Activated naive CD8-positive, alpha-beta T cell treated with anti-CD3 and anti-CD28 coated beads, Interleukin-2, amount 10 ng/mL, durations not matched to agents 7 days and 5 days (primary cell): Measurements from ENCODE around the gene GINS3. TPM values are rescaled to one million over a fixed set of nuclear protein-coding genes. Genes with fewer than 3 reads are reported as not detected.

Source experiments
- ATAC-seq: fragments of 150-1000 bp; cut with Tn5 transposase; one replicate; pipeline ENCODE4 v1.10.0; 2021; ENCODE audit warnings: low read depth, moderate library complexity
- POLR2A ChIA-PET: fragments of 350-600 bp; sonication (Branson Sonifier 250); formaldehyde crosslinking; loops from one replicate; lab custom pipeline; 2021; ENCODE audit warnings: antibody characterized with exemption; lab: Charles Lee
- DNase-seq: peaks from one replicate; pipeline ENCODE4 v3.0.0; 2021
- H3K27ac Mint-ChIP-seq: one replicate; pipeline ENCODE4 v1.8.0; 2022; ENCODE audit warnings: mild to moderate bottlenecking, mixed read lengths
- H3K27me3 Mint-ChIP-seq: one replicate; pipeline ENCODE4 v1.8.0; 2022; ENCODE audit warnings: mild to moderate bottlenecking, moderate library complexity, mixed read lengths
- H3K36me3 Mint-ChIP-seq: one replicate; pipeline ENCODE4 v1.8.0; 2021; ENCODE audit warnings: mild to moderate bottlenecking, mixed read lengths
- H3K4me1 Mint-ChIP-seq: one replicate; pipeline ENCODE4 v1.8.0; 2021; ENCODE audit warnings: mixed read lengths
- H3K4me3 Mint-ChIP-seq: one replicate; pipeline ENCODE4 v1.8.0; 2022; ENCODE audit warnings: mild to moderate bottlenecking, moderate library complexity, mixed read lengths
- H3K9me3 Mint-ChIP-seq: one replicate; pipeline ENCODE4 v1.8.0; 2021; ENCODE audit warnings: mixed read lengths
- total RNA-seq, 2 experiments: library from RNA; stranded (reverse); gene quantifications; one replicate each; pipeline ENCODE4 v1.2.3, GENCODE V29; 2021

Gene GINS3
- total RNA-seq, 2 experiments from 2014 or later = 10.2 to 11.1 TPM

DNA sequence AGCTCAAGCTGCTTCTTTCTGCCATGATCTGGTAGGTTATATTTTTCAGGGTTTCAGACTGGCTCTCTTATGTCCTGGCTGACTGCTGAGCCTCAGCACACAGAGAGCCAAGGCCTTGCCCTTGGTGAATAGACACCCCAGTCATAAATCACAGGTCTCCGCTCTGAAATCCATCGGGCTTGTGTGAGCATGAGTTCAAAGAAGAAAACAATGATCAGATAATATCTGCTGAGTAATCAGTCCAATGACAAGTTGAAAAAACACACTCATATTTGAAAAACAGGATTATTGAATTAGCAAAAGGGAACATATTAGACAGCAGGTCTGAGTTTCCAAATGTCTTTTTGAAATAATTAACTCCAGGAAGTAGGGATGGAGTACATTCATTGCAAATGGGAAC, 56.6 kb downstream of the GINS3 start:
- DNase-seq = no peak
- H3K36me3 Mint-ChIP-seq = no peaks in the 10 kb centered on the region
- peaks cover 35% of the 10 kb centered on the region for H3K27me3 Mint-ChIP-seq
- no peaks in the 10 kb centered on the region for H3K9me3 Mint-ChIP-seq
- H3K4me3 Mint-ChIP-seq = no peak overlapping the region
- no peak for ATAC-seq
- peaks cover 8% of the 10 kb centered on the region for H3K4me1 Mint-ChIP-seq
- POLR2A ChIA-PET = no interaction called here
- H3K27ac Mint-ChIP-seq = no peak overlapping the region

DNA sequence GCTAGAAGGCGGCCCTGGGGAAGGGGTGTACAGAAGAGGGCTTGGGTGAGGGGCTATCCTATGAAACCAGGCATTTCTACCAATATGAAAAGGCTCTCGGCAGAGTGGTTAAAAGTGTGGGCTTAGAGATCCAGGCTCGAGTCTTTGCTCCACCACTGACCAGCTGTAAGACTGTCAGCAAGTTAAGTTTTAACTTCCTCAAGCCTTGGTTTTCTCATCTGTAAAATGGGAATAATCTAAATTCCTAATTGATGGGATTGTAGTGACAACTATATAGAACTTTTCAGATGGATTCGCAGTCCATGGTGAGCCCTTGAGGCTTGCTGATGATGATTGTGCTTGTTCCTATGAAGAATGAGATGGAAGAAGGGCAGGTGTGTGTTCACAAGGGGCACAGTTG, 57.0 kb downstream of the GINS3 start:
- ATAC-seq (no peak), DNase-seq (no peak)
- peaks cover 8% of the 10 kb centered on the region for H3K4me1 Mint-ChIP-seq
- H3K36me3 Mint-ChIP-seq = no peaks in the 10 kb centered on the region
- H3K9me3 Mint-ChIP-seq = no peaks in the 10 kb centered on the region
- POLR2A ChIA-PET = no interaction called here
- H3K4me3 Mint-ChIP-seq = no peak overlapping the region
- no peak overlapping the region for H3K27ac Mint-ChIP-seq
- H3K27me3 Mint-ChIP-seq = peaks cover 36% of the 10 kb centered on the region

DNA sequence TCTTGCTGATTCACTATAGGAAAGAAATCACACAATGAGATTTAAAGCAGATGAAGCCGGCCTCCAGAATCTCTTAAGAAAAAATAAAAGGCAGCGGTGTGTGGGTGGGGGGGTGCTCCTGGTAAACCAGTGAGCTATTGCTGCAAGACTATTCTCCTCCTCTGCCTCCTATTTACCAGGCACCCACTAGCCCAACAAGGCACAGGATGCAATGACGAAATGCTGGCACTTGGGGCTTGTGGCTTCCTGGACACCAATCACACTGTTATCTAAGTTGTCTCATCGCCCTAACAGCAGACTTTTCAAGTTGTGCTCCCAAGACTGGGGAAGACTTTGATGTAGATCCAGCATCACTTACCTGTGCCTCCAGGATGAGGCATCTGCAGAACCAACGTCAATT, 57.5 kb downstream of the GINS3 start:
- no peak for ATAC-seq

DNA sequence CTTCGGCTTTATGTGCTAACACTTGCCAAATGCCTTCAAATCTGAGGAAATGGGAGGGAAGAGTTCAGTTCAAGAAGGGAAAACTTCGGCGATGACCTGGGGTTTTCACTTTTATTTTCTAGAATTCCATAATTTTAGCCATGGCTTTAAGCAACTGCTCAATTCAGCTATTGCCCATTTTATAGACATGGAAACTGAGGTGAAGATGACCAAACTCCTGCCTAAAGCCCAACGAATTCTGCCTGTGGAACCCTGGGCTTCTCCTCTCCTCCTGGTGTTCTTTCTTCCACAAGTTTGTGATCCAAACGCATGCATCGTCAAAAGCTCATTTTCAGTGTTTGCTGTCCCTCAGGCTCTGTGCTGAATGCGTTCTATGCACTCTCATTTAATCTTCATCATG, 58.3 kb downstream of the GINS3 start:
- peaks cover 8% of the 10 kb centered on the region for H3K4me1 Mint-ChIP-seq
- POLR2A ChIA-PET = no interaction called here
- no peak overlapping the region for H3K27ac Mint-ChIP-seq
- ATAC-seq = no peak
- H3K4me3 Mint-ChIP-seq = no peak overlapping the region
- no peak for DNase-seq
- H3K27me3 Mint-ChIP-seq = peaks cover 38% of the 10 kb centered on the region
- no peaks in the 10 kb centered on the region for H3K36me3 Mint-ChIP-seq
- no peaks in the 10 kb centered on the region for H3K9me3 Mint-ChIP-seq

More for the DNA sequence above, 57.5 kb downstream of the GINS3 start:
- no peaks in the 10 kb centered on the region for H3K9me3 Mint-ChIP-seq
- POLR2A ChIA-PET = no interaction called here
- H3K4me3 Mint-ChIP-seq = no peak overlapping the region
- no peaks in the 10 kb centered on the region for H3K36me3 Mint-ChIP-seq
- H3K27ac Mint-ChIP-seq = no peak overlapping the region
- no peak for DNase-seq
- H3K4me1 Mint-ChIP-seq = peaks cover 8% of the 10 kb centered on the region
- peaks cover 36% of the 10 kb centered on the region for H3K27me3 Mint-ChIP-seq

- Mint-ChIP-seq H3K4me1 (peaks cover 8% of the 10 kb centered on the region), H3K27me3 (peaks cover 38% of the 10 kb centered on the region), H3K4me3 (no peak overlapping the region), H3K27ac (no peak overlapping the region), H3K9me3 (no peaks in the 10 kb centered on the region), H3K36me3 (no peaks in the 10 kb centered on the region)
- POLR2A ChIA-PET = no interaction called here
- no peak for DNase-seq
- ATAC-seq = no peak
Measured at GRCh38 chr16:58451265-58451689, 59.0 kb downstream of the GINS3 start.

GRCh38 chr16:58451945-58452401, 59.7 kb downstream of the GINS3 start:
- Mint-ChIP-seq H3K4me3 (no peak overlapping the region), H3K27me3 (peaks cover 37% of the 10 kb centered on the region), H3K4me1 (peaks cover 8% of the 10 kb centered on the region), H3K27ac (no peak overlapping the region), H3K36me3 (no peaks in the 10 kb centered on the region), H3K9me3 (no peaks in the 10 kb centered on the region)
- no peak for ATAC-seq
- DNase-seq = no peak
- POLR2A ChIA-PET = no interaction called here

DNA sequence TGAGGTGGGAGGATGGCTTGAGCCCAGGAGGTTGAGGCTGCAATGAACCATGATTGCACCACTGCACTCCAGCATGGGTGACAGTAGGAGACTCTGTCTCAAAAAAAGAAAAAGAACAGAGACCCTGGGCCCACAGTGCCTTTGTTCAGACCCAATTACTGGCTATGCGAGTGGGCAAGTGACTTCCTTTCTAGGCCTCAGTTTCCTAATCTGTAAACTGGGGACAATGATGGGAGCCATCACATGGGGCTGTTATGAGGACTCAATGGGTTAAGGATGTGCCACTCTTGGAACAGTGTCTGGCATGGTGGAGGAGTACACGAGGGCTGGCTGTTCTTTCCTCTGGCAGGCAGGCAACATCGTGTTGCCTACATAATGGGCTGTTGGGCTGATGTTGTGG, 60.4 kb downstream of the GINS3 start:
- no peak overlapping the region for H3K4me3 Mint-ChIP-seq
- no peak overlapping the region for H3K27ac Mint-ChIP-seq
- peaks cover 8% of the 10 kb centered on the region for H3K4me1 Mint-ChIP-seq
- no peaks in the 10 kb centered on the region for H3K9me3 Mint-ChIP-seq
- POLR2A ChIA-PET = no interaction called here
- no peaks in the 10 kb centered on the region for H3K36me3 Mint-ChIP-seq
- DNase-seq (no peak), ATAC-seq (no peak)
- peaks cover 34% of the 10 kb centered on the region for H3K27me3 Mint-ChIP-seq

- peaks cover 8% of the 10 kb centered on the region for H3K4me1 Mint-ChIP-seq
- H3K36me3 Mint-ChIP-seq = no peaks in the 10 kb centered on the region
- peaks cover 32% of the 10 kb centered on the region for H3K27me3 Mint-ChIP-seq
- DNase-seq (no peak), ATAC-seq (no peak)
- no peaks in the 10 kb centered on the region for H3K9me3 Mint-ChIP-seq
- H3K4me3 Mint-ChIP-seq = no peak overlapping the region
- no peak overlapping the region for H3K27ac Mint-ChIP-seq
- POLR2A ChIA-PET = no interaction called here
Measured at GRCh38 chr16:58454178-58454577, 61.9 kb downstream of the GINS3 start.

DNA sequence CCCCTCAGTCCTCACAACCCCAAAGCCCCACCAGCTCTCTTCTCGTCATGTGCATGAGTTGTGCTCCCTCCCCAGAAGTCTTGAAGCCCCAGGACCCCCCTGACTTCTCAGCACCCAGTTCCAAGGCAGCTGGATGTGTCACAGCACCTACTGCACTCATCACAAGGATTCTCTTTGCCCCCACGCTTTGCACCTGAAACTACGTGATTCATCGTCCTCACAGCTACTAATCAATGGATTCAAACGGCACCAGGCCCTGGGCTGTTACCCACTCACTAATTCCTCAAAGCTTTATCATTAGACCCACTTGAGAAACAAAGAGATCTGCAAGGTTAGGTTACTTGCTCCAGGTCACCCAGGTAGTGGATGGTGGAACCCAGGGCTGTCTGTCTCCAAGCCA, 62.6 kb downstream of the GINS3 start:
- POLR2A ChIA-PET = no interaction called here
- no peaks in the 10 kb centered on the region for H3K36me3 Mint-ChIP-seq

More for the DNA sequence above, 62.6 kb downstream of the GINS3 start:
- Mint-ChIP-seq H3K4me3 (no peak overlapping the region), H3K9me3 (no peaks in the 10 kb centered on the region), H3K27me3 (peaks cover 28% of the 10 kb centered on the region), H3K4me1 (peaks cover 3% of the 10 kb centered on the region), H3K27ac (no peak overlapping the region)
- ATAC-seq (no peak), DNase-seq (no peak)

Other genes starting within 250 kb of the GINS3 start
- 10 to 100 TPM; 64.2 to 67.7 TPM for gene CSNK2A2, start 194.4 kb upstream of the GINS3 start, total RNA-seq
- gene PRSS54, start 97.4 kb upstream of the GINS3 start, total RNA-seq = not detected
- 1 to 10 TPM; 3.2 to 4.1 TPM for gene NDRG4, start 107.7 kb downstream of the GINS3 start, total RNA-seq
- 10 to 100 TPM; 19.1 to 23.5 TPM for gene SETD6, start 123.0 kb downstream of the GINS3 start, total RNA-seq
- gene CNOT1, start 237.4 kb downstream of the GINS3 start, total RNA-seq = 100 to 1,000 TPM; 242 to 249 TPM